GM23248 (cell line): ENCODE results near the gene SLC6A19. TPM values are rescaled to one million over a fixed set of nuclear protein-coding genes. Genes with fewer than 3 reads are reported as not detected.

Source experiments
- DNase-seq: peaks from one replicate; pipeline ENCODE4 v3.0.0-alpha.2; 2015
- H2AFZ ChIP-seq: fragments of 200-600 bp; sonication (generic); 2 replicates; pipeline ENCODE4 v1.6.1; 2016; ENCODE audit warnings: antibody characterized with exemption
- H3F3A ChIP-seq: fragments of 200-600 bp; sonication (generic); 2 replicates; pipeline ENCODE4 v1.6.1; 2016; ENCODE audit warnings: mild to moderate bottlenecking, antibody characterized with exemption, mixed run types; ENCODE audit not compliant: insufficient read depth
- H3K27ac ChIP-seq: fragments of 200-600 bp; sonication (generic); 2 replicates; pipeline ENCODE4 v1.5.1; 2016; ENCODE audit warnings: mild to moderate bottlenecking
- H3K27me3 ChIP-seq: fragments of 200-600 bp; sonication (generic); replicated peaks from 2 replicates; pipeline ENCODE4 v1.6.1; 2016; ENCODE audit warnings: mild to moderate bottlenecking; ENCODE audit not compliant: insufficient read depth
- H3K36me3 ChIP-seq: fragments of 200-600 bp; sonication (generic); 2 replicates; pipeline ENCODE4 v1.6.1; 2016; ENCODE audit warnings: low read depth, mild to moderate bottlenecking
- H3K4me1 ChIP-seq: fragments of 200-600 bp; sonication (generic); 2 replicates; pipeline ENCODE4 v1.6.1; 2016; ENCODE audit warnings: mild to moderate bottlenecking; ENCODE audit not compliant: insufficient read depth
- H3K4me2 ChIP-seq: fragments of 200-600 bp; sonication (generic); one replicate; pipeline ENCODE4 v1.6.1; 2016; ENCODE audit warnings: mild to moderate bottlenecking; ENCODE audit not compliant: unreplicated experiment
- H3K4me3 ChIP-seq: fragments of 200-600 bp; sonication (generic); 2 replicates; pipeline ENCODE4 v1.5.1; 2016; ENCODE audit warnings: mild to moderate bottlenecking
- H3K79me2 ChIP-seq: fragments of 200-600 bp; sonication (generic); 2 replicates; pipeline ENCODE4 v1.6.1; 2016; ENCODE audit warnings: mild to moderate bottlenecking; ENCODE audit not compliant: insufficient read depth
- H3K9ac ChIP-seq: fragments of 200-600 bp; sonication (generic); 2 replicates; pipeline ENCODE4 v1.6.1; 2016; ENCODE audit warnings: mild to moderate bottlenecking
- H3K9me2 ChIP-seq: fragments of 200-600 bp; sonication (generic); 2 replicates; pipeline ENCODE4 v1.6.1; 2016; ENCODE audit warnings: mixed run types, mild to moderate bottlenecking, moderate library complexity; ENCODE audit not compliant: insufficient read depth
- H3K9me3 ChIP-seq: fragments of 200-600 bp; sonication (generic); one replicate; pipeline ENCODE4 v1.6.1; 2017; ENCODE audit warnings: low read depth
- H4K20me1 ChIP-seq: fragments of 200-600 bp; sonication (generic); 2 replicates; pipeline ENCODE4 v1.6.0; 2016; ENCODE audit not compliant: insufficient read depth
- EZH2 ChIP-seq: fragments of 200-600 bp; sonication (generic); IDR thresholded peaks from 2 replicates; pipeline ENCODE4 v1.6.1; 2018; ENCODE audit warnings: antibody characterized with exemption, mild to moderate bottlenecking; ENCODE audit not compliant: insufficient read depth, poor library complexity, severe bottlenecking
- EZH2phosphoT487 ChIP-seq: fragments of 200-600 bp; sonication (generic); IDR thresholded peaks from 2 replicates; pipeline ENCODE4 v1.6.1; 2018; ENCODE audit warnings: antibody characterized with exemption, moderate library complexity, mild to moderate bottlenecking, low read depth; ENCODE audit not compliant: insufficient read depth
- WGBS, 2 experiments: methylation state at CpG; one replicate each; pipeline ENCODE4 v1.1.6; 2015 to 2017; ENCODE audit warnings: low lambda C conversion rate in 2 of 2, low coverage in 1 of 2; ENCODE audit errors: missing lambda C conversion rate in 2 of 2; 5-methylcytosine and 5-hydroxymethylcytosine counted together
- in situ Hi-C: fragments of 300-500 bp; cut with MboI; formaldehyde crosslinking; loops from 2 replicates; pipeline ENCODE4 v1.15.0; 2020
- polyA plus RNA-seq: library from polyadenylated mRNA; unstranded; fragments of >200 nt; fragmentation: Nextera tagmentation; extraction: Ambion mirVana; gene quantifications from 2 replicates; pipeline ENCODE4 v1.2.1, GENCODE V29; 2016
- total RNA-seq: library from RNA; depleted of rRNA; stranded (reverse); fragments of >200 nt; shearing (Covaris generic); gene quantifications from 2 replicates; pipeline ENCODE4 v1.2.3, GENCODE V29; 2014

SLC6A19 gene
- total and polyA plus RNA-seq, 2 experiments from 2014 or later, result not detected

DNA sequence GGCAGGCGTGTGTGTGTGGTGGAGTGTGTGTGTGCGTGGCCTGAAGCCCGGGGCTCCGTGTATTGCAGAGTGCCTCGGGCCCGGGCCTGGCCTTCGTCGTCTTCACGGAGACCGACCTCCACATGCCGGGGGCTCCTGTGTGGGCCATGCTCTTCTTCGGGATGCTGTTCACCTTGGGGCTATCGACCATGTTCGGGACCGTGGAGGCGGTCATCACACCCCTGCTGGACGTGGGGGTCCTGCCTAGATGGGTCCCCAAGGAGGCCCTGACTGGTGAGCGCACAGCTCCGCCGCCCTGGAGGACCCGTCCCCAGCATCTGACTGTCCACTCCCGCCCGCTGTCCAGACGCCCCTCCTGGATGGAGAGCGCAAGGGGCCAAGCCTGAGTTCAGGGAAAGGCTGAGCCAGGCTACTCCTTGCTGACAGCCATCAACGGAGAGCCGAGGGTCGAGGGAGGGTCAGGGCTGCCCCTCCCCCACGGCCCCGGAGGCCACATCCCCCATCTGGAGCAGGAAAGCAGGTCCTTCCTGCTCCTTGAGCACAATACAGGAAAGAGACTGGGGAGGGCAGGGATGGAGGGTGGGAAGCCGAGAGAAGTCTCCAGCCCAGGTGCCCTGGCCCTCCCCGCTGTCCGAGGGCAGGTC is 42.2 kb downstream of the SLC6A19 start:
- TF ChIP-seq EZH2 (no peak), EZH2phosphoT487 (no peak)
- Histone ChIP-seq H3K79me2 (no peaks in the 10 kb centered on the region), H3K27me3 (no peaks in the 10 kb centered on the region), H3K36me3 (no peaks in the 10 kb centered on the region), H3K4me3 (no peak overlapping the region), H3K9me2 (no peaks in the 10 kb centered on the region), H3K9ac (no peak overlapping the region), H3F3A (no peaks in the 10 kb centered on the region), H3K4me1 (no peaks in the 10 kb centered on the region), H2AFZ (no peak overlapping the region), H3K9me3 (no peaks in the 10 kb centered on the region), H4K20me1 (no peaks in the 10 kb centered on the region), H3K4me2 (no peak overlapping the region), H3K27ac (no peak overlapping the region)
- WGBS, 2 experiments, result 25 to 28% methylated on average over 31 to 32 of the region's 33 CpGs
- DNase-seq, result no peak
- in situ Hi-C loops, result no loop called here

DNA sequence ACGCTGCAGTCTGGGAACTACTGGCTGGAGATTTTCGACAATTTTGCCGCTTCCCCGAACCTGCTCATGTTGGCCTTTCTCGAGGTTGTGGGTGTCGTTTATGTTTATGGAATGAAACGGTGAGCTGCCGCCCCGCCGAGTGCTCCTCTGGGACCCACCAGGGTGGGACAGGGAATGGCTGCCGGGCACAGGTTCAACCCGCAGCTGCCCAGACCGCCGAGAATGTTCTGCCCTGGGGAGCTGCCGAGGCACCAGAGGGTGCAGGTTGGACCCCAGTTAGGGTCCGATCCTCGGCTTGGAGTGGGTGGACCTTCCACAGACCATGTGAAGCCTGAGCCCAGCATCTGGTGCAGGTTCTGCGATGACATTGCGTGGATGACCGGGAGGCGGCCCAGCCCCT is 42.9 kb downstream of the SLC6A19 start:
- H3K4me1 ChIP-seq, result no peaks in the 10 kb centered on the region
- no peaks in the 10 kb centered on the region for H3K36me3 ChIP-seq
- no peaks in the 10 kb centered on the region for H3K27me3 ChIP-seq
- no peak overlapping the region for H2AFZ ChIP-seq
- H3K9me2 ChIP-seq, result no peaks in the 10 kb centered on the region
- no peak overlapping the region for H3K27ac ChIP-seq
- in situ Hi-C loops, result no loop called here
- no peak overlapping the region for H3K4me3 ChIP-seq
- DNase-seq, result no peak
- H4K20me1 ChIP-seq, result no peaks in the 10 kb centered on the region
- no peak overlapping the region for H3K9ac ChIP-seq
- 51 to 66% methylated on average over 21 of the region's 21 CpGs for WGBS, 2 experiments
- H3K79me2 ChIP-seq, result no peaks in the 10 kb centered on the region
- H3F3A ChIP-seq, result no peaks in the 10 kb centered on the region
- no peaks in the 10 kb centered on the region for H3K9me3 ChIP-seq
- H3K4me2 ChIP-seq, result no peak overlapping the region
- TF ChIP-seq EZH2phosphoT487 (no peak), EZH2 (no peak)

DNA sequence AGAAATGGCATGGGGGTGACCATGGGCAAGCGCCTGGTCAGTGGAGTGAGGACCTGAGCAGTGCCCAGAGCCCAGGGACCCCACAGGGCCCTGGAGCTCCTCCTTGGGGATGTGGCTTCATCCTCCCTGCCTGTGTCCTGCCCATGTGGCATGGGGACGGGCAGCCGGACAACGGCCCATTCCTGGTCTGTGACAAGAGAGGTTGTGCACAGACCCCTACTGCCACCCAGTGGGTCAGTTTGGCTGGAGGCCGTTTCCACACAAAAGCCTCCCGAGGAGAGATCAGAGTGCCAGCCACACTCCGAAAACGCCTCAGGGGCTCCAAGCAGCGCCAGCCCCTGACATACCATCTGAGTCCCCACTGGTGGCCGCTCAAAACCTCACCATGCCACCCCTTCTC is 43.6 kb downstream of the SLC6A19 start:
- no peaks in the 10 kb centered on the region for H3K9me2 ChIP-seq
- no peak overlapping the region for H3K4me2 ChIP-seq
- in situ Hi-C loops, result no loop called here
- no peak overlapping the region for H3K4me3 ChIP-seq
- H3K4me1 ChIP-seq, result no peaks in the 10 kb centered on the region
- H4K20me1 ChIP-seq, result no peaks in the 10 kb centered on the region
- H3F3A ChIP-seq, result no peaks in the 10 kb centered on the region
- H3K27ac ChIP-seq, result no peak overlapping the region
- no peak for DNase-seq
- WGBS, 2 experiments, result 39 to 40% methylated on average over 10 of the region's 10 CpGs
- no peaks in the 10 kb centered on the region for H3K27me3 ChIP-seq
- H3K9me3 ChIP-seq, result no peaks in the 10 kb centered on the region
- no peaks in the 10 kb centered on the region for H3K36me3 ChIP-seq
- H3K79me2 ChIP-seq, result no peaks in the 10 kb centered on the region
- H2AFZ ChIP-seq, result no peak overlapping the region
- no peak for TF ChIP-seq EZH2
- TF ChIP-seq EZH2phosphoT487, result no peak
- H3K9ac ChIP-seq, result no peak overlapping the region

DNA sequence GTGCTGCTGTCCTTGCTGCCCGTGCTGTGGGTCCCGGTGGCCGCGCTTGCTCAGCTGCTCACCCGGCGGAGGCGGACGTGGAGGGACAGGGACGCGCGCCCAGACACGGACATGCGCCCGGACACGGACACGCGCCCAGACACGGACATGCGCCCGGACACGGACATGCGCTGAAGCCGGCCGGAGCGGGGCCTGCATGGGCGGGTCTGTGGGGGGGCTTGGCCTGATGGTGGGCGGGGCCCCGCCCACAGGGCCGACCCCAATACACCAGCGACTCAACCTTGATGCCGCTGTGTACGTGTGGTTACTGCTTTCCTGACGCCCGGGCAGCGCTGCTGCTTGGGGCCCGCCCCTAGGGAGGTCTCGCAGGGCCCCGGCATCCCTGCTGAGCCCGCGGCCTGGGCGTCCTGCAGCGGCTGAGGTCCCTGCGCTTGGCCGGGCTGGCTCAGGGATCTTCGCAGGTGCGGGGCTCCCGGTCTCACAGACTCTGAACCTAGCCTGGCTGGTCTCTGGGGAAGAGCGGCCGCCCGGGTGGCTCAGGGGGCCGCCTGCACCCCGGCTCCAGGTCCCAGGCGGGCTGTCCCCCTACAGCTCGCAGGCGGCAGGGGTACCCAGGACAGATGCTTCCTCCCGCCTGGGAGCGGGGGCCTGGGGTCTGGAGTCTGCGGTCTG is 44.6 kb downstream of the SLC6A19 start:
- H3K27ac ChIP-seq, result no peak overlapping the region
- H3K9me3 ChIP-seq, result no peaks in the 10 kb centered on the region
- WGBS, 2 experiments, result 49 to 54% methylated on average over 24 to 53 of the region's 58 CpGs
- H2AFZ ChIP-seq, result no peak overlapping the region
- no peaks in the 10 kb centered on the region for H3K27me3 ChIP-seq
- H3K4me1 ChIP-seq, result no peaks in the 10 kb centered on the region
- in situ Hi-C loops, result no loop called here
- no peak overlapping the region for H3K9ac ChIP-seq
- no peak overlapping the region for H3K4me3 ChIP-seq
- no peaks in the 10 kb centered on the region for H4K20me1 ChIP-seq
- no peaks in the 10 kb centered on the region for H3K36me3 ChIP-seq
- H3K79me2 ChIP-seq, result no peaks in the 10 kb centered on the region
- DNase-seq, result no peak
- no peak overlapping the region for H3K4me2 ChIP-seq
- no peak for TF ChIP-seq EZH2
- no peaks in the 10 kb centered on the region for H3F3A ChIP-seq
- H3K9me2 ChIP-seq, result no peaks in the 10 kb centered on the region
